HG02981 (cell line): ENCODE data around the gene C1orf21.

ENCODE experiments used
- ATAC-seq: cut with Tn5 transposase; IDR thresholded peaks from one replicate; pipeline ENCODE4 v1.9.1; 2021; ENCODE audit warnings: mild to moderate bottlenecking, moderate library complexity; ENCODE audit not compliant: unreplicated experiment

C1orf21 gene

DNA sequence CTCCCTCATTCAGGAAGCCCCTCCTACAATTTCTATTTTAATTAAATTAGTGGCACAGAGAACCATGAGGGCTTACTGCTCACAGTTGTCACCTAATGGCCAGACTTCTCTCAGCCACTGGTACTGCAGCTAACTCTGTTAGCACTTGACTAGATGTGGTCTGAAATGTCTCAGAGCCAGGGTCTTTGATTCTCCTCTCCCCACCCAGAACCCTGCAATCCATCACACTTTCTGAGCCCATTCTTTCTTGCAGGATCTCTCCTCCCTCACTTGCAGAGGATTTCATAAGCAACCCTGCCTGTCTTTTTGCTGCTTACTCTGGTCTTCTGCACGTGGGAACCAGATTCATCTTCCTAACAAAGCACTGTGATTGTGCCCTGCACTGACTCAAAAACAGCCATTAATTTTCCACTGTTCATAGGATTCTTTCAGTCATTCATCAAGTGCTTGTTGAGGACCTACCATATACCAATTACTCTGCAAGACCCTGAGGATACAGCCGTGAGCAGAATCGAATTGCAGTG is 259.4 kb downstream of the C1orf21 start:
- ATAC-seq = no peak

DNA sequence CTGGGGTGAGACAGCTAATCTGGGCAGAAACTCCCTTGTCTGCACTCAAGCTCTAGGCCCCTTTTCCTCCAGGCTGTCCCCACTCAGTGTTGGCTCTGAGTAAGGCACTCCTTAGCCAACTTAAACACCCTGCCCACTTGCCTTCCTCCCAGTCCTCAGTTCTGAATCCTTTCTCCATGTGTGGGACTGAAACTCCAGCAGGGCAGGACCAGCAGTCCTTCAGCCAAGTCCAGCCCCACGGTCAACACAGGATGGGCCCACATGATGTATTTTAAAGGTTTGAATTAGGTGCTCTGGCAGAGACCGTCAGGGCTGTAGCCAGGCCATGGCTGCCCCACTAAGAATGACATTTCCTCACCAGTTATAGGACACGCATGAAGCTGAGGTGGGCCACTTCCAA is 260.0 kb downstream of the C1orf21 start:
- ATAC-seq = no peak

- no peak for ATAC-seq
Measured at GRCh38 chr1:184647471-184647870, 260.6 kb downstream of the C1orf21 start.

- no peak for ATAC-seq
Measured at GRCh38 chr1:184648160-184648855, 261.5 kb downstream of the C1orf21 start.

- no peak for ATAC-seq
Measured at GRCh38 chr1:184648856-184649201, 262.0 kb downstream of the C1orf21 start.

DNA sequence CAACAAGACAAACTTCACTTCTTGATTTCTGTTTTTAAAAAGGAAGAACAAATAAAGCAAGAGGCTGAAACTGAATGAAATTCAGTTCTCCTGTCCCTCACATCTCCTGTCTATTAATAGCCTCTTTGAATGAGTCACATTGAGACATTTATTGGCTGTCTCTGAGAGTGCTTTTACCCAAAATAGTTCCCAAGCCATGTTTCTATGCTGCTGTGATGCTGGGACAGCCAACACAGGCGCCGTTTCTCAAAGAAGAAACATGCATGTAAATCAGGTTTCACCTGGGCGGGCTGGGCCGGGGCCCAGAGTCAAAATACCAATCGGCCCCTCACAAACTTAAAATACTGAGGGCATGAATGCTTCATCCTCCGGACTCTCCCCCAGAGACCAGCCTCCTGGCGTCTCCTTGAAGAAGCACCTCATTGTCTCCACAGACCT is 262.6 kb downstream of the C1orf21 start:
- no peak for ATAC-seq

- ATAC-seq = no peak
Measured at GRCh38 chr1:184650177-184650866, 263.5 kb downstream of the C1orf21 start.

- no peak for ATAC-seq
Measured at GRCh38 chr1:184655185-184655584, 268.4 kb downstream of the C1orf21 start.

DNA sequence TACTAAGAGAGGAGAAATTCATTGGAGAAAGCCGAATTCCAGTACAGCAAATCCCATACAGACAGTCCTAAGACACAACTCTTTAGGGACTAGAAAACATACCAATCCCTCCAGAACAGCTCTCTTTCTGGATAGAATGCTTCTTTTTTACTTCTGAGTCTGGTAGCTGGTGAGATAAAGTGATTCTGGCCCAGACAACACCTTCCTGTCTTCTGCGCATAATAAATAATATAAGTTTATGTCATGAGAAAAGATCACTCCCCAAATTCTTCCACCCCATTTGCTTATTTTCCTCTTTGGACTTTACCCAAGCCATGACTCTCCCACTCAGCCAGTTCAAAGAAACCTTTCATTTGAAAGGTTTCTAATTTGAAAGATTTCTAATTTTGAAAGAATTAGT is 269.4 kb downstream of the C1orf21 start:
- no peak for ATAC-seq

- no peak for ATAC-seq
Measured at GRCh38 chr1:184658055-184658454, 271.2 kb downstream of the C1orf21 start.

DNA sequence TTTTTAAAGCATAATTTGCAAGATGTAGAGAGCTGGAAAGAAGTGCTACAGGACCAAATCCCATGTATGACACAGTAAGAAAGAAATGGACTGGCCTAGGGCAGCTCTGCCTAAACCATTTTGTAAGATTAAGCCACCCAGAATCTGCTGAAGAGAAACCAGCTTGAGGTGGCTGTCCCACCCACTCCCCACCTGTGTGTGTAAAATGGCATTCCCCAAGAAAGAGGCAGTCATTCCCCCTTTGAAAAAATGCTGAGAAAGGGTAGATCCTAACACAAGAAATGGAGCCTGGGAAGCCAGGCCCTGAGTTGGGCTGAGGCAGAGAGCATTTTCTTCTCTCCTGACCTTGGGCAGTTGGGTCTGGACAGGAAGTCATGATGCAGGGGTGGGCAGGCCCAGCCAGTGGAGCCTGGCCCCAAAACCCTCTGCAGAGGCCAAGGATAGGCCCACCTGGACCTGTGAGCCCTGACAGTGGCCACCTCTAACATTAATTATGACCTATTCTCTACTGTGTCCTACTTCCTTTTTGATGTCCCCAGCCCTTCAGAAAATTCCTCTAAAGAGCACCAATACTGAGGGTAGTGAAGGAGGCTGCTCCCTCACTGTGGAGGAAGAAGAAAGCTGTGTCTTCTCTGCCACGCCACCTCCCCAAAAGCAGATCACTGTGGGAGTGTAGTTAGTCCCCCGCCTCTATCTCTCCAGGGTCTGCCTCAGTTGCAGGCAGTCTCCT is 273.8 kb downstream of the C1orf21 start:
- no peak for ATAC-seq

- ATAC-seq = no peak
Measured at GRCh38 chr1:184661801-184662200, 275.0 kb downstream of the C1orf21 start.

DNA sequence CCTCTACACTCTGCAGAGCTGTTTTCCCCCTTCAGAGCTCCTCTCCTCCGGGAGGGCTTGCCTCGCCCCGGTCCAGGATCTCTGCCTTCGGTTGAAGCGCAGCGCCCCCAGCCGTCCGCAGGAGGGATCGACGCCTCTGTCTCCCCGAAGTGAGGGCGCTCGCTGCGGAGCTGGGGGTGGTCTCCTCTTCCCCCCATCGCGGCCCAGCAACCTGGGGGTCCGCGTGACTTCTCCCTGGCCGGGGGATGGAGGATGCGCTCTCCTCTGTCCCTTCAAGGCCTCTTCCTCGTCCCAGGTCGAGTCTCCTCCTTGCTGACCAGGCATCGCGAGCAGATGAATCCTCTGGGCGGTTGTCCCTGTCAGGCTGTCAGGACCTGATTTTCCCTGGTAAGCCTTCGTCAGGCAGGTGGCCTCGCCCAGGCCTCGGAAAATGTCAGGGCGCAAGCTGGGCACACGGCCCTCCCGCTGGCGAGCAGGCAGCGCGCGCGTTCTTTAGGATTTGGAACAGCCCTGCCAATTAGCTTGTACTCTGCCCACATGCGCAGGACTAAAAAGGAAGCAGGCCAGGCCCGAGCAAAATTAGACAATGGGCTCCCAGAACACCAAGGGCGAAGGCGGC is 277.3 kb downstream of the C1orf21 start:
- peak; percentile 51 for ATAC-seq

DNA sequence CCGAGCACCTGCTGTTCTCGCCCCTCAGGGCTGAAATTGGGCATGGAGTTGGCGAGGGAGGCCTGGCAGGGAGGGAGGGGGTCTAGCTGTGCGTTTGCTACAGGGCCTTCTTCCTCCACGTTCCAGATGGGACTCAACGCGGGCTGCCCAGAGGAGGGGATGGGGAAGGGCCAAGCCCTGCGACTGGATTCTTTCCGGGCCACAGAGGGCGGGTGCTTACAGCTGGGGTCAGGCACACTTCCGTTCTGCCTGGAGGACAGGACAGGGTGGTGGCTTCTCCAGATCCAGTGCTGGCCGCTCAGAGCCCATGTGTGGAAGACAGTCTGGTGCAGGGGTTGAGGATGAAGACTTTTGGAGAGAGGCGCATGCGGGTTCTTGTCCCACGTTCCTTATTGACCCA is 277.8 kb downstream of the C1orf21 start:
- ATAC-seq = no peak

DNA sequence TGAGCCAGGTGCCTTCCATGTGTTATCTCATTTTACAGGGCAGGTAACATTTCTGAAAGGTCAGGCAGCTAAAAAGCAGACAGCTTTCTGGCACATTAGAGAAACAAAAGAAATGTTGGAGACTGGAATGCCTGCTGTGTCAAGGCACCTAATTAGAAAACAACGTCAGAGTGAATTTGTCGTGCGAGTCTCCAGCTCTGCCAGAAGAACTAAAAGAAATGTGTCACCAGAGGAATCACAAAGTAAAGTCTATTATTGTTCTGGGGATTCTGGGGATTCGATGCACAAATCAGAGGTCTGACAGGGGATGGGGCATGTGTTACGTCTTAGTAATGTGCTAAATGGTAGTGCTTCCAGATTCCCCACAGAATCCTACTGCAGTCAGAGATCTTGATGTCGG is 278.5 kb downstream of the C1orf21 start:
- no peak for ATAC-seq

DNA sequence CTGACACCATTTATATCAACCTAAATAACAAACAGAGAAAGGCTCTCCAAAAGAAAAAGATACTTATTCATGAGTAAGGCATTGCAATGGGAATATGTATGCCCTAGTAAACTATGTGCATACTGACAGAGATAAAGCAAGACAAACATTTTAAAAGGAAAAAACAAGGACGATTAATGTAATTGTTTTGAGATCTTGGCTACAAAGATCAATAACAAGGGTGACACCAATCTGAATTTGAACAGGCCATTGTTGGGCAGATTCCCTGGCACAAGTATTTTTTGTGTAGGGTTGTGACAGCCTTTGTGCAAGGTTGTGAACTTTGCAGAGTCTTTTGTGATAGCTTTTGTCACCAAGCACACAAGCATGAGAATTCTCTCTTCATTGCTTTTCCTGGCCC is 282.6 kb downstream of the C1orf21 start:
- no peak for ATAC-seq

DNA sequence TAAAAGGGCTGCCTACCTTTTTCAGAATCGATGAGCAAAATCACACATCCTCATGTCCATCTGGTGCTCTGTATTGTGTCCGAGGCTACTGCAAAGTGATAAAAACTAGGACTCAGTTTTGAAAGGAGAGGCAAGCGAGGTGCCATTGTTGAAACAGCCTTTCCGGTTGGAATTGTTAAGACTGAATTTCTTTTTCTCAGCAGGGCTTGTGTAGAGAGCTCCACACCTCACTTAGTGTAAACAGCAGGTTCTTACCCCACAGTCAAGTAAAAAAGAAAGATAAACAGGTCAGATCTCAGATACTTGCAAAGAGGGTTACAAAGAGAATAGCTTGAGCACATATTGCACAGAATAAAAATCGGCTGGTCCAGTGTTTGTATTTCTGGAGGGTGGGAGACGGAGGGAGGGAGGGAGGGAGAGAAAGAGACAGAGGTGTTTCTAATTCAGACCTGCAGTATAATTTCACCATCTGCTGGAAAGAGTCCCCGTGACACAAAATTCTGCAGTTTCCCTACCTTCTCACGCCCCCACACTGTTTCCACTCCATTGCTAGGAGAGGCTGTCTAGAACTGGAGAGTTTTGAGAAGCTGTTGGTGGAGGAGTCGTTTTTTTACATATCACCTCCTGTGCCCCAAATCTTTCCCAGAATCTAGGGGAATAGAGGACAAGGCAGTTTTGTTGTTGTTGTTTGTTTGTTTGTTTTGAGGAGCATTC is 285.3 kb downstream of the C1orf21 start:
- ATAC-seq = no peak

- no peak for ATAC-seq
Measured at GRCh38 chr1:184673305-184673704, 286.5 kb downstream of the C1orf21 start.

GRCh38 chr1:184677344-184677743 is 290.5 kb downstream of the C1orf21 start:
- ATAC-seq = no peak
